HL-60 (cell line): ENCODE data around the gene TMEM184A.

Experiments
- DNase-seq, 2 experiments: peaks; one replicate each; pipeline ENCODE4 v3.0.0-alpha.2; 2010 to 2020; ENCODE audit warnings: low read depth in 1 of 2, low spot score in 1 of 2
- H3K27ac ChIP-seq: fragments of 250-450 bp; sonication (Bioruptor Pico); replicated peaks from 2 replicates; pipeline ENCODE4 v1.5.1; 2020; ENCODE audit warnings: mild to moderate bottlenecking, moderate library complexity
- H3K27me3 ChIP-seq: fragments of 250-450 bp; sonication (Bioruptor Pico); 2 replicates; pipeline ENCODE4 v1.5.1; 2021; ENCODE audit warnings: mild to moderate bottlenecking, moderate library complexity; ENCODE audit not compliant: insufficient read depth, poor library complexity, severe bottlenecking
- H3K4me3 ChIP-seq: replicated peaks from 2 replicates; pipeline ENCODE4 v1.5.1; 2011; ENCODE audit warnings: mild to moderate bottlenecking, control low read depth, low read length; ENCODE audit not compliant: insufficient read depth
- GABPA ChIP-seq: IDR thresholded peaks from 2 replicates; pipeline ENCODE4 v1.6.1; 2012; ENCODE audit warnings: low read depth
- POLR2AphosphoS5 ChIP-seq: IDR thresholded peaks from 2 replicates; pipeline ENCODE4 v1.6.1; 2012; ENCODE audit warnings: low read depth
- SPI1 ChIP-seq: IDR thresholded peaks from 2 replicates; pipeline ENCODE4 v1.6.1; 2012; ENCODE audit warnings: low read depth, mild to moderate bottlenecking, borderline replicate concordance
- TF ChIP-seq, protein P1 (sequence below): IDR thresholded peaks from one replicate; pipeline ENCODE4 v1.5.1; 2011; ENCODE audit warnings: low read length, control low read depth, inconsistent platforms; ENCODE audit not compliant: insufficient read depth
- TF ChIP-seq, protein P2 (sequence below): IDR thresholded peaks from 2 replicates; pipeline ENCODE4 v1.6.1; 2012; ENCODE audit warnings: low read depth; ENCODE audit not compliant: insufficient replicate concordance

TMEM184A gene

DNA sequence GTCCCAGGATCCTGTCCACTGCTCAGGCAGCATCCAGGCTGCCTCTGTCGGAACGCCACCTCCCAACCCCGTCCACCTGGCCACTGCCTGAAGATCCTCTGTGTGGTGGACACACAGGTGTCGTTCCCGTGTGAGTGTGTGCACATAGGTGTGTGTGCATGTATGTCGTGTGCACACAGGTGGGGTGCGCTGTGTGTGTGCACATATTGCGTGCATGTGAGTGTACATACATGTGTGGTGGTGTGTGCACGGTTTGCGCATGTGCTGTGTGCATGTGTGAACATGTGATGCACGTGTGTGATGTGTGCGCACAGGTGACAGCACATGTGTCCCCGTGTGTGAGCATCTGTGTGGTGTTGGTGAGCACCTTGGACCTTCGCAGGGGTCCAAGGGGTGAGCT is 7.1 kb downstream of the TMEM184A start:
- Histone ChIP-seq H3K4me3 (no peak overlapping the region), H3K27ac (no peak overlapping the region), H3K27me3 (no peaks in the 10 kb centered on the region)
- TF ChIP-seq, protein P1, sequence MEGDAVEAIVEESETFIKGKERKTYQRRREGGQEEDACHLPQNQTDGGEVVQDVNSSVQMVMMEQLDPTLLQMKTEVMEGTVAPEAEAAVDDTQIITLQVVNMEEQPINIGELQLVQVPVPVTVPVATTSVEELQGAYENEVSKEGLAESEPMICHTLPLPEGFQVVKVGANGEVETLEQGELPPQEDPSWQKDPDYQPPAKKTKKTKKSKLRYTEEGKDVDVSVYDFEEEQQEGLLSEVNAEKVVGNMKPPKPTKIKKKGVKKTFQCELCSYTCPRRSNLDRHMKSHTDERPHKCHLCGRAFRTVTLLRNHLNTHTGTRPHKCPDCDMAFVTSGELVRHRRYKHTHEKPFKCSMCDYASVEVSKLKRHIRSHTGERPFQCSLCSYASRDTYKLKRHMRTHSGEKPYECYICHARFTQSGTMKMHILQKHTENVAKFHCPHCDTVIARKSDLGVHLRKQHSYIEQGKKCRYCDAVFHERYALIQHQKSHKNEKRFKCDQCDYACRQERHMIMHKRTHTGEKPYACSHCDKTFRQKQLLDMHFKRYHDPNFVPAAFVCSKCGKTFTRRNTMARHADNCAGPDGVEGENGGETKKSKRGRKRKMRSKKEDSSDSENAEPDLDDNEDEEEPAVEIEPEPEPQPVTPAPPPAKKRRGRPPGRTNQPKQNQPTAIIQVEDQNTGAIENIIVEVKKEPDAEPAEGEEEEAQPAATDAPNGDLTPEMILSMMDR, result no peak
- TF ChIP-seq POLR2AphosphoS5, result no peak
- TF ChIP-seq, protein P2, sequence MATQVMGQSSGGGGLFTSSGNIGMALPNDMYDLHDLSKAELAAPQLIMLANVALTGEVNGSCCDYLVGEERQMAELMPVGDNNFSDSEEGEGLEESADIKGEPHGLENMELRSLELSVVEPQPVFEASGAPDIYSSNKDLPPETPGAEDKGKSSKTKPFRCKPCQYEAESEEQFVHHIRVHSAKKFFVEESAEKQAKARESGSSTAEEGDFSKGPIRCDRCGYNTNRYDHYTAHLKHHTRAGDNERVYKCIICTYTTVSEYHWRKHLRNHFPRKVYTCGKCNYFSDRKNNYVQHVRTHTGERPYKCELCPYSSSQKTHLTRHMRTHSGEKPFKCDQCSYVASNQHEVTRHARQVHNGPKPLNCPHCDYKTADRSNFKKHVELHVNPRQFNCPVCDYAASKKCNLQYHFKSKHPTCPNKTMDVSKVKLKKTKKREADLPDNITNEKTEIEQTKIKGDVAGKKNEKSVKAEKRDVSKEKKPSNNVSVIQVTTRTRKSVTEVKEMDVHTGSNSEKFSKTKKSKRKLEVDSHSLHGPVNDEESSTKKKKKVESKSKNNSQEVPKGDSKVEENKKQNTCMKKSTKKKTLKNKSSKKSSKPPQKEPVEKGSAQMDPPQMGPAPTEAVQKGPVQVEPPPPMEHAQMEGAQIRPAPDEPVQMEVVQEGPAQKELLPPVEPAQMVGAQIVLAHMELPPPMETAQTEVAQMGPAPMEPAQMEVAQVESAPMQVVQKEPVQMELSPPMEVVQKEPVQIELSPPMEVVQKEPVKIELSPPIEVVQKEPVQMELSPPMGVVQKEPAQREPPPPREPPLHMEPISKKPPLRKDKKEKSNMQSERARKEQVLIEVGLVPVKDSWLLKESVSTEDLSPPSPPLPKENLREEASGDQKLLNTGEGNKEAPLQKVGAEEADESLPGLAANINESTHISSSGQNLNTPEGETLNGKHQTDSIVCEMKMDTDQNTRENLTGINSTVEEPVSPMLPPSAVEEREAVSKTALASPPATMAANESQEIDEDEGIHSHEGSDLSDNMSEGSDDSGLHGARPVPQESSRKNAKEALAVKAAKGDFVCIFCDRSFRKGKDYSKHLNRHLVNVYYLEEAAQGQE, result no peak
- no peak for TF ChIP-seq SPI1
- no peak for TF ChIP-seq GABPA
- DNase-seq, result no peak

DNA sequence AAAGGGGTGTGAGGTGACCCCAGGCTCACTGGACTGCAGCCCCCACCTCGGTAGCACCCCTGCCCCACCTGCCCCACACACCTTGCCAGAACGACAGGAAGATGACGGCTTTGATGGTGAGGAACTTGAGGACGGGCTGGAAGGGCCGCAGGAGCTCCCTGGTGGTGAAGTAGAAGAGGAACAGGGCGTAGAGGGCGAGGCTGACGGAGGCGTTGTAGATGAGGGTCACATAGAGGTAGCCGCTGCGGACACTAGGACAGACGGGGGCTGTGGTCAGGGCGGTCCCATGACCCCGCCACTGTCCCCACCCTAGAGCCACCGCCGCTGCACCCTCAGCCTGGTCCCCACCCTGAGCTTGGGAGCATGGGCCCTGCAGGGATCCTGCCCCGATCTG is 7.6 kb downstream of the TMEM184A start:
- H3K27ac ChIP-seq, result no peak overlapping the region
- no peak overlapping the region for H3K4me3 ChIP-seq
- no peaks in the 10 kb centered on the region for H3K27me3 ChIP-seq
- TF ChIP-seq, protein P1, result peak; percentile 20
- TF ChIP-seq, protein P2, result no peak
- peak; percentile 55; the same call in 1 of the 2 replicates for TF ChIP-seq SPI1
- DNase-seq, result peak in 1 of 2 experiments; percentile 66

DNA sequence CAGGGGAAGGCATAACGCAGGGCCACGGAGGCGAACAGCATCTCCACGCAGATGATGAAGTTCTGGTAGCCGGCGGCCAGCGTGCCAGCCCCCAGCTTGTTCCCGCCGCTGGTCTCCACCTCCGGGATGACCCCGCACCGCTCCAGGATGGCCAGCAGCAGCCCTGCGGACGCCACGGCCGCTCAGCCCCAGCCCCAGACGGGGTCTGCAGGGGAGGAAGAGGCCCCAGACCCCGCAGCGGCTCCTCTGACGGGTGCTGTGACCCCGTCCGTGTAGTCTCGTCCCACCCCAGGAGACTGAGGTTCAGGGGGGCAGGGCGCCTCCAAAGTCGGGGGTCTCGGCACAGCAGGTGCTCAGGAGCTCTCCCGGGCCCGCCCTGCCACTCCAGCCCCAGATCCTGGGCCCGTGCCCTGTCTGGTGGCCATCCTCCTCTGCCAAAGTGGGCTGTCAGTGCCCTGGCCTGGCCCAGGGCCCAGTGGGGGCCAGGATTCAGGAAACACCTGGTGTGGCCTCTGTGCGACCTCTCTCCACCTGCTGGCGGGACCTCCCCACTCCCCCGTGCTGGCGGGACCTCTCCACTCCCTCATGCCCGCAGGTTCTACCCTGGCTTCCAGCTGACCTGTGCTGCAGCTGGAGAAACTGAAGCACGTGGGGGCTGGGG is 8.1 kb downstream of the TMEM184A start:
- no peak overlapping the region for H3K4me3 ChIP-seq
- no peaks in the 10 kb centered on the region for H3K27me3 ChIP-seq
- no peak for DNase-seq
- no peak for TF ChIP-seq POLR2AphosphoS5
- TF ChIP-seq, protein P2, result no peak
- TF ChIP-seq, protein P1, result no peak
- no peak for TF ChIP-seq SPI1
- no peak for TF ChIP-seq GABPA
- H3K27ac ChIP-seq, result no peak overlapping the region
